ENCODE data around the gene PUSL1. TPM values are rescaled to one million over a fixed set of nuclear protein-coding genes. Genes with fewer than 3 reads are reported as not detected.

PUSL1 gene
- total RNA-seq, 1 donor from 2014 or later = 19.9 TPM

DNA sequence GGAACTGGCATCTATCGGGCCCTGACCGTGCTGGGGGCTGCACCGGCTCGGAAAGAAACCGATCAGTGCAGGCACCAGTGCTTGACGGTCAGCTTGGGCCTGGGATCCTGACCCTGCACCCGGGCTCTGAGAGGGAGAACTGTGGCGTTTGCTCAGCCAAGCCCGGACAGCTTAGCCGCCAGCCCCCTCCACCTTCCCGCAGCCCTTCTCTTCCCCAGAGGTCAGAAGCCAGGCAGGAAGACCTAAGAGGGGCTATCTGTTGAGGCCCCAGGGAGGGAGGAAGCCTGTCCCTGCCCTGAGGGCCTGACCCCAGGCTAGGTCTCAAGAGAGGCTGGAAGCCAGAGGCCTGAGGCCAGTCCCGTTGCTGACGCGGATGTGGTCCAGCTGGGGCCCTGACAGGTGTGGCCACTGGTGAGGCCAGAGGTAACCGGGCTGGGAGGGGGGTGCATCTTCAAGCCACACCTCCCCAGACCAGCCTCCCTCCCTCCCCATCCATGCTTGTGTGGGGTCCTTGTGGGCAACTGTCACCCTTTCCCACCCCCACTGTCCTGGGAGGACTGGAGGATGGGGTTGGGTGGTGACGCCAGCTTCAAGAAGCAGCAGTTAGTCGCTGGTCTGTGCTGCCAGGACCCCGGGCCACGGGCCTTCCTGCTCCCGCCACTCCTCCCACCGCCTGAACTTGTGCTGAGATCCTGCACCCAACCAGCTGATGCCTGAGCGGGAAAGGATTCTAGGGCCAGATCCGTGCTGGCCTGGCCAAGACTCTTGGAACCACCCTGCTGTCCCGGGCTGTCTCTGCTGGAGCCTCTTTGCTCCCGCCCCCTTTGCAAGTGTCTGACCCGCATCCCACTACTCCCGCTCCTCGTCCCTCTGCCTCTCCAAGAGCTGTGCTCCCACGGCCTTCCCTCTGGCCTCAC lies 43.4 kb downstream of the PUSL1 start:
- no peak for DNase-seq (ENCODE audit: low read depth, low spot score)

DNA sequence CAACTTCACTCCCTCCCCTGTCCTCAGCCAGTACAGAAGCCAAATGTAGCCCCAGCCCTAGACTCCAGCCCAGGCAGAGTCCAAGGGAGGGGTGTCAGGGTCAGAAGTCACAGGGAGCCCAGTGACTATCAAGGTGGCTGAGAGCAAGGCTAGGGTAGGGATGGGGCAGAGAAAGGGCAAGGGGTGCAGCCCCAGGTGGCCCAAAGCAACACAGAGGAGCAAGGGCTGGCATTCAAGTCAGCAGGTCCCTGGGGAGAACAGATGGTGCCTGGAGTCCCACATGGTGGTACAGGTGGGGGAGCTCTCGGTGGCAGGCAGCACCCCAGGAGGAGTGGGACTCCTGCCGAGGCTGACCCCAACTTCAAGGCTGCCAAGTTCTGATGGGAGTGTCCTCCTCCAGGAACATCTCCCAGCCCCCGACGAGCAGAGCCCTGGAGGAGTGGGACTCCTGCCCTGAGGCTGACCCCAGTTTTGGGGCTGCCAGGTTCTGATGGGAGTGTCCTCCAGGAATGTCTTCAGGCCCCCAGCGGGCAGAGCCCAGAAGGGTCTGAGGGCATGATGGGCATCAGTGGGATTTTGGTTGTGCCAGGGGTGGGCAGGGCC lies 44.5 kb downstream of the PUSL1 start:
- no peak for DNase-seq (ENCODE audit: low read depth, low spot score)

DNA sequence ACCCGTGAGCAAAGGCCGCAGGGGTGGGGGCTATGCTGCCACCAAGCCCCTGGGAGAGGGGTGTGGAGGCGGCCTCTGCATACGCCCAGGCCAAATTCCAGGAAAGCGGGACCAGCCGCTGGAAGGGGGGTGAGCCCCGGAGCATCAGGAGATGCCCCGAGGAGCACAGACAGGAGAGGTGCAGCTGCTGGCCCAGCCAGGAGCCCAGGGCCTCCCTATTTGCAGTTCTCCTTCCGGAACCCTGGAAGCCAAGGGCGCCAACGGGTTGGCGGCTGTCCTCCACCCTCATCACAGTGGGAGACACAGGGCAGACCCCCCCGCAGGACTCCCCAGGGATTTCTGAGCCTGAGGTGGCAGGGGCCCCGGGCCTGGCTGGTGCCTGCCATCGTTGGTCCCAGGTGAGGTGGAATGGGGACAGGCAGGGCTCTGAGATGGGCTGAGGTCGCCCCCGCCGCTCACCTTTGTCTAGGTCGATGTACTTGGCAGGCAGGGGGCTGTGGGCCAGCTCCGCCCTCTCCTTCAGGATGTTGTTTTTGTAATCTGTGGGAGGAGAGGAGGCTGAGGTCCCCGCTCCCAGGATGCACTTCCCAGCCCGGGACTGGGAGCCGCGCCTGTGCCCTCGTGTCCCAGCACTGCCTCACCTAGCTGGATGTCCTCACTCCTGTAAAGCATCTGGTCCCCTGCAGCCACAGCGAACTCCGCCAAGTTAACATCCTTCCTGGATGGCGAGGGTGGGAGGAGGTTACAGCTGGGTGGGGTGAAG lies 45.2 kb downstream of the PUSL1 start:
- DNase-seq (ENCODE audit: low read depth, low spot score) = no peak

DNA sequence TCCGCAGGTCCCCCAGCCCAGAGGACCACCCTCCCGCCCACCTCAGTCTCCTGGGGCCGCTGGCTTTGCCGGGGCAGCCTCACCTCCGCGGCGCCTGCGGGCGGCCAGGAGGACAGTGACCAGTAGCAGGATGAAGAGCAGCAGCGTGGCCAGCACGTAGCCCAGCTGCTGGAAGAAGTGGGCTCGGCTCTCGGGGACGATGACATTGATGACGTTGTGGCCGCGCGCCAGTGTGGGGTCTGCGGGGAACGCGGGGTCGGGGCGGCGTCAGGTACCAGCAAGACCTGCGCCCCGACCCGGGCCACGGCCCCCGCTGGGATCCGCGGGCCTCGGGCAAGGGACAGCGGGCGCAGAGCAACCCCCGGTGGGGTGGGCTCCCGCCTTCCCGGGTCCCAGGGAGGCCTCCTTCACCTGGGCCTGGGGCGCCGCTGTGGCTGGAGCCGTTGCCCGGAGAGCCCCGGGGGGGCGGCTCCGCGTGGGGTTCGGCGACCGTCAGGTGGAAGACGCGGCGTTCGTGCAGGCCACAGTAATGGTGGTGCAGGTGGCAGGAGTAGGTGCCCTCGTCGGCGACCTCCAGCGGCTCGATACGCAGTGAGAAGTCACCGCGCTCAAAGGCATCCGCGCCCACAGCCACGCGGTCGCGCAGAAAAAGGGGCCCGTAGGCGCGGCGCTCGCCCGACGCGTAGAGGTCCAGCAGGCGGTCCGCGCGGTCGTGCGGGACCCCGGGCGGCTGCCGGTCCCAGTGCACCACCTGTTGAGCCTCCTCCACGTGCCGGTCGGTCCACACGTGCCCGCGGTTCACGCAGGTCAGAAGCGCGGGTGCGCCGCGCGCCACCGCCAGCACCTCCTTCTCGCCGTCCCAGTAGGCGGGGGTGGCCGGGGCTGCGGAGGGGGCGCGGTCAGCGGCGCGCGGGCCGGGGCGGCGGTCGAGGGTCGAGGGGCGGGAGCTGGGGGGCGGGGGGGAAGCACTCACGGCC lies 46.2 kb downstream of the PUSL1 start:
- DNase-seq (ENCODE audit: low read depth, low spot score) = no peak

DNA sequence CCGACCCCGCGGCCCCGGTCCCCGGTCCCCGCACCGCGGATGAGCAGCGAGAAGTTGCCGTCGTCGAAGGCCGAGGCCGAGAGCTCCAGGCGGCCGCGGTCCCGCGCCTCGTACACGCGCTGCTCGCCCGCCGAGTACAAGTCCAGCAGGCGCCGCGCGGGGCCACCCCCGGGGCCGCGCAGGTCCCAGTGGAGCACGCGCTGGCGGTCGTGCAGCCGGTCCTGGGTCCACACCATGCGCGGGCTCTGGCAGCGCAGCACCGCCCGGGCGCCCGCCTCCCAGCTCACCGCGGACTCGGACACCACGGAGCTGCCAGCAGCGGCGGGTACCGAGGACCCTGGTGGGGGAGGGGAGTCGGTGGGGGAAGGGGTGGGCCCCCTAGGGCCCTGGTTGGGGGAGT lies 47.0 kb downstream of the PUSL1 start:
- no peak for DNase-seq (ENCODE audit: low read depth, low spot score)

DNA sequence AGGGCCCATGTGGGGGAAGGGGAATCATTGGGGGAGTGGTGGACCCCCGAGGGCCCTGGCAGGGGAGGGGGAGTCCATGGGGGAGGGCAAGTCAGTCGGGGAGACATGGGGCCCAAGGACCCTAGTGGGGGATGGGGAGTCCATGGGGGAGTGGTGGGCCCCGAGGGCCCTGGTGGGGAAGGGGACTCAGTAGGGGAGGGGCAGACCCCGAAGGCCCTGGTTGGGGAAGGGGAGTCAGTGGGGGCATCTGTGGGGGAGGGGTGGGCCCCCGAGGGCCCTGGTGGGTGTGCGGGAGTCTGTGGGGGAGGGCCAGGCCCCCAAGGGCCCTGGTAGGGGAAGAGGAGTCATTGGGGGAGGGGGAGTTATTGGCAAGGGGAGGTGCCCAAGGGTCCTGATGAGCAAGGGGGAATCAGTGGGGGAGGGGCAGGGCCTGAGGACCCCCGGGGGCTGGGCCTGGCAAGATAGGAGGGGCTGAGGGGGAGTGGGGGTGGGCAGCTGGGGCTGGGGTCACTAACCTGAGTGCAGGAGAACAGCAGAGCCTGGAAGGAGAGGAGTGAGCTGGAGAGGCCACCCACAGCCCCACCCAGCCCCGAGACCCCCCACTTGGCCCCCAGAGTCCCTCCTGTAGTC lies 47.9 kb downstream of the PUSL1 start:
- DNase-seq (ENCODE audit: low read depth, low spot score) = no peak

DNA sequence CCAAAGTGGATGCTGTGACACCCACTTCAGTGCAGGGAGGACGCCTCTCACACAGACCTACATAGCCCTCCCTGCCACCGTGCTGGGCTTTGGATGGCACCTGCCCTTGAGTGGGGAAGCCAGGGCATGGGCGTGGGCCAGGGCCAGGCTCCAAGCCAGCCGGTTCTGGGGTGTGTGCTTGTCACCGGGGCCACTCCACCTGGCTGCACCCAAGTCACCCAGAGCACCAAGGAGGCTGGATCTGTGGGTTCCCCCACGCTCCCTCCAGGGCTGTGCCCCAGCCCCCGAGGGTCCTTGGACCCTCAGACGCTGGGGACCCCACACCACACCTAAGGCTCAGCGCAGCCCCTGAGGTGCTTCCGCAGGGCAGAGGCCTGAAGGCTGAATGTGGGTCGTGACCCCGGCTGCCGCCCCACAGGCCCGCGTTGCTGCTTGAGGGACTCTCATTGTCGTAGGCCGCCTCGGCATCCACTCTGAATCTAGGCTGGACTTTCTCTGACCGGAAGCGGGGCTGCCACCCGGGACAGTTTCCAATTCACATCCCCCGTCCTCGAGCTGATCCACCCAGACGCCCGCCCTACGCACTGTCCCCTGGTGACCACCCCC lies 48.5 kb downstream of the PUSL1 start:
- no peak for DNase-seq (ENCODE audit: low read depth, low spot score)

DNA sequence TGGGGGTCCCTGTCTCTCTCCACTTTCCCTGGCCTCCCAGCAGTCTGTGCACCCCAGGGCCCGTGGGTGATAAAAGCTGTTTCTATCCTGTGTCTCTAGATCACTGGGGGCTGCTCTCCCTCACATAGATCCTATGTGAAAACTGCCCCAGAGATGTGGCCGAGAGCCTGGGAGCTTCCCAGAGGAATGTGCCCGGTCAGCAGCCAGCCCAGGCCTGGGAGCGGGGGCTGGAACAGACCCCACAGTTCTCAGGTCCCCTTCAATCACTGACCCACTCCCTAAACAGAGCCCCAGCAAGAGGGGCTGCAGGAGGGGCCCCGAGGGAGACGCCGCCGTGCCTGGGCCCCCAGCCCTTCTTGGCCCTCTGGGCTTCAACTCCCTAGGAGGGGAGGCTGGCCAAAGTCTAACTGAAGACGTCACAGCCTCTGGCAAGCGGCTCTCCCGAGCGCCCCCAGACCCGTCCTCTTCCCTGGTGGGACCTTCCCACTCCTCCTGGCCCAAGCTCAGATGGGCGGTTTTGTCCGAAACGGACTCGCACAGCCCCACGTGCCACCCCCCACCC lies 49.6 kb downstream of the PUSL1 start:
- no peak for DNase-seq (ENCODE audit: low read depth, low spot score)

DNA sequence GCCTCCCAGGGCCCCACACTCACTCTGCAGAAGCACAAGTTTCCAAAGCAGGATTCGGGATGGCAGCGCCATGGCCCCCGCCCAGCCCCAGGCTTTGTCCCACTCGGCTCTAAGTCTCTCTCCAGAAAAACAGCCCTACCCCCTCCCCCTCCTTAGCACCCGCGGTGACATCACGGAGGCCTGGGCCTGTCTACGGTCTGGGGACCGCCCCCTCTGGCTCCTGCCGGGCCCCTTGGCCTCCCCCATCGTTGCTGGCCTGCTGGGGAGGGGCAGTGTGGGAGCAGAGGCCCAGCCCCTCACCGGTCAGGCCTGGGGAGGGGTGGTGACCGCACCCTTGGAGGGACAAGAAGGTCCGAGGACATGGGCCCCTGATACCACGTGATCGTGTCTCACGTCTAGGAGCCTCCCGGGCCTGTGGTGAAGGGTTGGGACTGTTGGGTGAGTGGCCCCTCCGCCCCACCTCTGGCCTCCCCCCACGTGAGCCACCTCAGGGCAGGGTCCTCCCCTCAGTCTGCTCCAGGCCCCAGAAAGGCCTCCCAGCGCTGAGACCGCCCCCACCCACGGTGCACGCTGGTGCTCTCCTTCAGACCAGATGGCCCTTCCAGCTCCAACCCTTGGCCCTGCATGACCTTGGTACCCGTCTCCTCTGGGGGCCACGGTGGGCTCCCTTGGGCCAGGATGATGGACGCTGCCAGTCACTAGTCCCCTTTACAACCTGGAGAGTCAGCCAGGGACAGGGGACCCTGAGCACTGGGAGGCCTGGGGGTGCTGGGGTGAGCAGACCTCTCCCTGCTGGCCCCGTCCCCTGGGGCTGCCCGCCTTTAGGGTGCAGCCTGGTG lies 50.3 kb downstream of the PUSL1 start, which contains the start of gene MXRA8:
TSS of gene MXRA8 (minus strand) at position 123 of the 839 bp plus-strand sequence. CDS start at position 72, 51 bp downstream.
- no peak for DNase-seq (ENCODE audit: low read depth, low spot score)

DNA sequence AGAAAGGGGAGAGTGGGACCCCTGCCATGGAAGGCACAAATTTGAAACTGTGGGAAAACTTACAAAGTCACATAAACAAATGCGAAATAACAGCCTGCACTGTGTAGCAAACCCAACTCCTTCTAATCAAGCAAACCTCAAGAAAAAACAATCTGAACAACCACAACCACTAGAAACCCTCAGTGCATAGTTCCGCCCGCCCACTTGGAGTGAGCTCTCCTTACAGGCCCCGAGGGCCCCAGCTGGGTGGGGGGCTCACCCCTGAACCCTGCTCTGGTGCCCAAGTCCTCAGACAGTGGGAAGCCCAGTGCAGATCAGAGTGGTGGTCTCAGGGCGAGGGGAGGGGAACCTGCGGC lies 50.9 kb downstream of the PUSL1 start:
- DNase-seq (ENCODE audit: low read depth, low spot score) = no peak

DNA sequence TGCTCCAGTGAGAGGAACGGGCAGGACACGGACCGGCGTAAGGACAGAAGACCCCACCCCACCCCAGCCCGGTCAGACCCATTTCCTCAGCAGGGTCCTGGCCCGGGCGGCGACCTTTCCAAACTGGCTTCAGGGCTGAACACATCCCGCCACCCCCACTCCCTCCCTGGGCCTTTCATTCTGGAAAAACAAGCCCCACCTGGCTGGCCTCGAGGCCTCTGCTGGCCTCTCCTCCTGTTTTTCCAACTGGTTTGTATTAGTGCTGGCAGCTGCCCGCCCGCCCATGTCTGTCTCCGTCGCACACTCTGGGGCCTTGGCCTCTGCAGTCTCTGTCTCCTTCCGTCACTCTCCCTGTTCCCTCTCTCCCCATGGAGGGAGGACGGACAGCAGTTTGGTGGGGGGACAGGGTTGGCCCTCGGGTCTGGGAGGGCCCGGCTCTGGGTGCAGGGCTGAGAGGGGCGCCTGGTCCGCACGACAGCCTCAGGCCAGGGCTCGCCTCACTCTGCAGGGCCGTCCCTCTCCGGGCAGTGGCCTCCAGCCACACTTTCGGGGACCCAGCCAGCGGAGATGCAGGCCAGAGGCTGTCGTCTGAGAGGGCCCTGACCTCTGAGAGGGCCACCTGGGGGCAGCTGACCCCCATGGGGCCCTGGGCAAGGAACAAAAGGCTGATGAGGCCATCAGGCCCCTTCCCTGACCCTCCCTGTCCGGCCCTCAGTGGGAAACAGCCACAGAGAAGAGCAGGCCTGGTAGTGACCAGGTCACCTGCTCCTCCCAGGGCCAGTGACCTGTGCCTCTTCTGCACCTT lies 51.5 kb downstream of the PUSL1 start:
- DNase-seq (ENCODE audit: low read depth, low spot score) = no peak

DNA sequence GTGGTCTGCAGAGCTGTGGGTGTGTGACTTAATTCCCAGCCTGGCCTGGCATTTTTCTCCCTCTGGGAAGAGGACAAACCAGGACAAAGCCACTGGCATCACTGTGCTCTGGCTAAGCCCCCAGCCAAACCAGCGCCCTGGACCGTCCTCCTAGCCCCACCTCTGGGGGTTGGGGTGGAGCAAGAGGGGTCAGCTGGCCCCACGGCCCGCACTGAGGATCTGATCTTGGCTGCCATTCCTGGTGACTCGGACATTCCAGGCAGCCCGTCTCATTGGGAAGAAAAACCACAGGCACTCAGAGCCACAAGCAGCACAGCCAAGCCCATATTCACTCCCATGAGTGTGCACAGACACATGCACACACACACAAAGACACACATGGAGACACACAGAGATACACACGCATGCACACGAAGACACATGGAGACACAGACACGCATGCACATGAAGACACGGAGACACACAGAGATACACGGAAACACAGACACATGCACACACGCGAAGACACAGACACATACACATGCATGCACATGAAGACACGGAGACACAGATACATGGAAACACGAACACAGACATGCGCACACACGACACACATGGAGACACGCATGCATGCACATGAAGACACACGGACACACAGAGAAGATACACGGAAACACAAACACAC lies 52.2 kb downstream of the PUSL1 start:
- no peak for DNase-seq (ENCODE audit: low read depth, low spot score)

Other genes starting within 250 kb of the PUSL1 start
- gene RNF223, start 234.3 kb upstream of the PUSL1 start, total RNA-seq = not detected in 2 replicates
- 6.1 and 6.7 TPM in 2 replicates for gene C1orf159, start 192.5 kb upstream of the PUSL1 start, total RNA-seq
- not detected in 2 replicates for gene TTLL10, start 134.7 kb upstream of the PUSL1 start, total RNA-seq
- gene TNFRSF18, start 102.0 kb upstream of the PUSL1 start, total RNA-seq = 0.18 TPM in 1 of 2 replicates, not detected in the other
- gene TNFRSF4, start 94.4 kb upstream of the PUSL1 start, total RNA-seq = 0.79 and 1.2 TPM in 2 replicates
- 116 TPM in 2 replicates for gene SDF4, start 76.6 kb upstream of the PUSL1 start, total RNA-seq
- gene B3GALT6, start 76.4 kb upstream of the PUSL1 start, total RNA-seq = 28.9 and 31.5 TPM in 2 replicates
- 0.33 TPM in 1 of 2 replicates, not detected in the other for gene C1QTNF12, start 61.9 kb upstream of the PUSL1 start, total RNA-seq
- 47.9 and 63.2 TPM in 2 replicates for gene UBE2J2, start 34.7 kb upstream of the PUSL1 start, total RNA-seq
- gene SCNN1D, start 28.2 kb upstream of the PUSL1 start, total RNA-seq = 0.33 and 0.46 TPM in 2 replicates
- gene ACAP3, start 667 bp upstream of the PUSL1 start, total RNA-seq = 16.2 and 17.4 TPM in 2 replicates
- 72.4 and 76.0 TPM in 2 replicates for gene INTS11, start 16.1 kb downstream of the PUSL1 start, total RNA-seq
- 12.3 and 14.0 TPM in 2 replicates for gene CPTP, start 16.2 kb downstream of the PUSL1 start, total RNA-seq
- gene TAS1R3, start 22.7 kb downstream of the PUSL1 start, total RNA-seq = 0.13 and 0.25 TPM in 2 replicates
- gene DVL1, start 40.8 kb downstream of the PUSL1 start, total RNA-seq = 57.5 and 60.5 TPM in 2 replicates
- 0.99 and 2.2 TPM in 2 replicates for gene MXRA8, start 50.0 kb downstream of the PUSL1 start, total RNA-seq
- gene AURKAIP1, start 66.6 kb downstream of the PUSL1 start, total RNA-seq = 115 and 129 TPM in 2 replicates
- 96.5 and 105 TPM in 2 replicates for gene CCNL2, start 90.7 kb downstream of the PUSL1 start, total RNA-seq
- 116 and 132 TPM in 2 replicates for gene MRPL20, start 98.7 kb downstream of the PUSL1 start, total RNA-seq
- gene ANKRD65, start 112.7 kb downstream of the PUSL1 start, total RNA-seq = 0.07 and 0.14 TPM in 2 replicates
- 1.6 and 1.7 TPM in 2 replicates for gene VWA1, start 127.1 kb downstream of the PUSL1 start, total RNA-seq
- gene ATAD3C, start 141.1 kb downstream of the PUSL1 start, total RNA-seq = 0.20 TPM in 1 of 2 replicates, not detected in the other
- 23.6 and 32.2 TPM in 2 replicates for gene ATAD3B, start 163.2 kb downstream of the PUSL1 start, total RNA-seq
- gene ATAD3A, start 203.6 kb downstream of the PUSL1 start, total RNA-seq = 64.1 and 64.7 TPM in 2 replicates
- gene TMEM240, start 232.0 kb downstream of the PUSL1 start, total RNA-seq = 2.2 and 3.0 TPM in 2 replicates

All from pulmonary artery endothelial cell (primary cell).